ENCODE measurements around the gene TMEM272. TPM values are rescaled to one million over a fixed set of nuclear protein-coding genes. Genes with fewer than 3 reads are reported as not detected.

Gene TMEM272
- total RNA-seq, 4 donors from 2014 or later = not detected

DNA sequence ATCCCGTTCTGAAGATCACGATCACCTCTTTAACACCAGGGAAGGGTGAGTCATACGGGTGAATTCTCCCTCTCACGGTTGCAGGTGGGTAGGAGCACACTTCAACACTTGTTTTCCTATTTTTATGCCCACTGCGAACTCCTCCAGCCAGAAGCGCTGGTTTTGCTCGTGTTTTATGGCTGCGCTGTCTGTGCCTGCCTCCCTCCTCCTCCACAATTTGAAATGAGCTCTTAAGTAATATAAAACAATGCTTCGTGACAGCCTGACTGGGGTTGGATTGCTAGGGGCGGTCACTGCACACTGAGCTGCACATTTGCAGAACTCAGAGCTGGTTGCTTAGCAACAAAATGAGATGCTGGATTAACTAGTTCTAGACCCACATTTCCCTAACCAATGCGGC, 29.7 kb upstream of the TMEM272 start:
- Histone ChIP-seq H3K27ac (replicated peaks in 1 of 4) (no peak overlapping the region), H3K27me3 (no peaks in the 10 kb centered on the region), H3K4me3 (no peak overlapping the region), H3K9me3 (no peaks in the 10 kb centered on the region), H3K4me1 (no peaks in the 10 kb centered on the region), H3K36me3 (no peaks in the 10 kb centered on the region)
- WGBS = 88% methylated on average over 10 of the region's 11 CpGs
- DNase-seq (ENCODE audit: extremely low spot score) = peak; percentile 66
- TF ChIP-seq CTCF (IDR thresholded peaks at IDR 0.05) (no peak), POLR2AphosphoS5 (IDR thresholded peaks at IDR 0.05) (no peak), POLR2A (IDR thresholded peaks at IDR 0.05; ENCODE audit: low read depth) (no peak), EP300 (IDR thresholded peaks at IDR 0.05) (no peak)
- intact Hi-C loops (cut with DNase I) = no loop called here

GRCh38 chr13:51873837-51874236, 28.9 kb upstream of the TMEM272 start:
- DNase-seq (ENCODE audit: extremely low spot score) = no peak
- H3K27me3 ChIP-seq = no peaks in the 10 kb centered on the region
- H3K4me1 ChIP-seq = no peaks in the 10 kb centered on the region
- TF ChIP-seq CTCF (IDR thresholded peaks at IDR 0.05) (no peak), POLR2A (IDR thresholded peaks at IDR 0.05; ENCODE audit: low read depth) (no peak), EP300 (IDR thresholded peaks at IDR 0.05) (no peak), POLR2AphosphoS5 (IDR thresholded peaks at IDR 0.05) (no peak)
- no peak overlapping the region for H3K4me3 ChIP-seq
- H3K27ac ChIP-seq (replicated peaks in 1 of 4) = no peak overlapping the region
- intact Hi-C loops (cut with DNase I) = no loop called here
- 83% methylated on average over 1 of the region's 1 CpG for WGBS
- H3K9me3 ChIP-seq = no peaks in the 10 kb centered on the region
- H3K36me3 ChIP-seq = no peaks in the 10 kb centered on the region

DNA sequence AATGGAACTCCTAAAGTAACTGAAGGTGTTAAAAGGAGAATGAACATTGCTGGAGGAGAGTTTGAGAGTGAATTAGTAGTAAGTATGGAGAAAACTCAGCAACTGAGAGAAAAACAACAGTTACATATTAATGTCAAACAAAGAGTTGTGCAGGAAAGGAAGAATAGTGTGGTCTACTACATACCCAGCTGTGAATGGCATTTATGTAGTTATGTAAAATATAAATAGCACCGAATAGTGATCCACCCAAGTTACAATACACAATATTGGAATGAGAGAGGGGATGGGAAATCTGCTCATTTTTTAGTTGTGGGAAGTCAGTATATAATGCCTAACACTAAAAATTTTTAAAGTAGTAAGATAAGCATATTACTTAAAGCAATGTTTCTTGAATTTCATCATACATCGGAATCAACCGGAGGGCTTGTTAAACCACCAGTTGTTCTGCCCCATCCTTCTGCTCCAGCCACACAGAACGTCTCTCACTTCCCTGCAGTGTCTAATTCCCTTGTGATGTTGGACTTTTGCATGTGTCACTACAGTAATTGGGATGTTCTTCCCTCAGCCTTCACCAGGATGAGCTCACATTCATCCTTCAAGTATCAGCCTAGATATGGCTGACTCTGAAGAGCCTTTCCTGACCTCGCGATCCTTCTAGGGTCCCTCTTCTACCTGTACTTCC, 28.3 kb upstream of the TMEM272 start:
- WGBS = 91% methylated on average over 6 of the region's 6 CpGs
- peak; percentile 82 for DNase-seq (ENCODE audit: extremely low spot score)
- no peaks in the 10 kb centered on the region for H3K27me3 ChIP-seq
- H3K4me1 ChIP-seq = no peaks in the 10 kb centered on the region
- intact Hi-C loops (cut with DNase I) = no loop called here
- no peaks in the 10 kb centered on the region for H3K9me3 ChIP-seq
- no peak for TF ChIP-seq POLR2AphosphoS5 (IDR thresholded peaks at IDR 0.05)
- no peak for TF ChIP-seq POLR2A (IDR thresholded peaks at IDR 0.05; ENCODE audit: low read depth)
- H3K27ac ChIP-seq (replicated peaks in 1 of 4) = no peak overlapping the region
- H3K36me3 ChIP-seq = no peaks in the 10 kb centered on the region
- H3K4me3 ChIP-seq = no peak overlapping the region

DNA sequence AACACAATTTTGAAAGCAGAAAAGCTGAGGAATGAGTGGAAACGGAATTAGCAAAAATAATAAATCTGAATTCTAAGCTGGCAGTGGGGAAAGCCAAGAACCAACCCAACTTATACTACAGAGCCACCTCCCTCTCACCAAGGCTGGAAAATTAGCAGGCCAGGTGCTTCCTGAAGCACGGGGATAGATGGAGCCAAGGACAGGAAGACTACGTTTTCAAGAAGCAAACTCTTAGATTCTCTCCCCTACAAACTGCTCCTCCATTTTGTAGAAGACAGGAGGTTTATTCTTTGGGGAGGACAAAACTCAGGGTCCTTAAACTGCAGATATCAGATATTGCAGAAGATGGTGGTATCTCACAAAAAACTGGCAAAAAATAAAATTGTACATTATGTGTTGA, 25.6 kb upstream of the TMEM272 start:
- H3K27me3 ChIP-seq = no peaks in the 10 kb centered on the region
- TF ChIP-seq CTCF (IDR thresholded peaks at IDR 0.05) (no peak), POLR2A (IDR thresholded peaks at IDR 0.05; ENCODE audit: low read depth) (no peak), EP300 (IDR thresholded peaks at IDR 0.05) (no peak), POLR2AphosphoS5 (IDR thresholded peaks at IDR 0.05) (no peak)
- no peak overlapping the region for H3K27ac ChIP-seq (replicated peaks in 1 of 4)
- H3K4me1 ChIP-seq = no peaks in the 10 kb centered on the region
- intact Hi-C loops (cut with DNase I) = no loop called here
- H3K36me3 ChIP-seq = no peaks in the 10 kb centered on the region
- no peak overlapping the region for H3K4me3 ChIP-seq
- DNase-seq (ENCODE audit: extremely low spot score) = peak; percentile 53
- no peaks in the 10 kb centered on the region for H3K9me3 ChIP-seq
- WGBS = 77% methylated on average over 3 of the region's 3 CpGs

DNA sequence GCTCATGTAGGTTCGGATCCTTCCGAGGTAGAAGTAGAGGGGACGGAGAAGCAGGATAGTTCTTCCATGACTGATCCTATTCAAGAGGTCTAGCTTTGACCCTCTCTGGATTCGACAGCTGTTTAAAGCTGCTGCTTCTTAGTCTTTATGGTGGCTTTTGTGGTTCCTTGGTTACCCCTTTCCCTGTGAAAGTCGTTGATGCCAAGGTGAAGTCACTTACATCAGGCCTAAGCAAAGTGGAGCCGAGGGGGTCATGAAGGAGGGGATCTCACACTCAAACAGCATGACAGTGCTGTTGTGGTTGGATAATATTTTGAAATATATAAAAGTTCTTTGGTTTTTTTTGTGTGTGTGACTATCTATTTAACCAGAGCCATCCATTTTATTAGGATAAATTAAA, 24.9 kb upstream of the TMEM272 start:
- H3K27me3 ChIP-seq = no peaks in the 10 kb centered on the region
- WGBS = 88% methylated on average over 6 of the region's 6 CpGs
- TF ChIP-seq CTCF (IDR thresholded peaks at IDR 0.05) (no peak), POLR2A (IDR thresholded peaks at IDR 0.05; ENCODE audit: low read depth) (no peak)
- DNase-seq (ENCODE audit: extremely low spot score) = peak; percentile 29
- H3K4me1 ChIP-seq = no peaks in the 10 kb centered on the region
- no peak overlapping the region for H3K4me3 ChIP-seq
- H3K9me3 ChIP-seq = no peaks in the 10 kb centered on the region
- no peaks in the 10 kb centered on the region for H3K36me3 ChIP-seq
- H3K27ac ChIP-seq (replicated peaks in 1 of 4) = no peak overlapping the region
- intact Hi-C loops (cut with DNase I) = no loop called here

All from esophagus muscularis mucosa (tissue), 4 donors.